Ishikawa (cell line): ENCODE results near the gene EDARADD.

Experiments
- EGR1 ChIP-seq: IDR thresholded peaks from 2 replicates; pipeline ENCODE4 v1.6.1; 2012
- TCF12 ChIP-seq: IDR thresholded peaks from 2 replicates; pipeline ENCODE4 v1.6.1; 2012; ENCODE audit warnings: low read depth
- TF ChIP-seq, protein P1 (sequence below): IDR thresholded peaks from 2 replicates; pipeline ENCODE4 v1.6.1; 2012

DNA sequence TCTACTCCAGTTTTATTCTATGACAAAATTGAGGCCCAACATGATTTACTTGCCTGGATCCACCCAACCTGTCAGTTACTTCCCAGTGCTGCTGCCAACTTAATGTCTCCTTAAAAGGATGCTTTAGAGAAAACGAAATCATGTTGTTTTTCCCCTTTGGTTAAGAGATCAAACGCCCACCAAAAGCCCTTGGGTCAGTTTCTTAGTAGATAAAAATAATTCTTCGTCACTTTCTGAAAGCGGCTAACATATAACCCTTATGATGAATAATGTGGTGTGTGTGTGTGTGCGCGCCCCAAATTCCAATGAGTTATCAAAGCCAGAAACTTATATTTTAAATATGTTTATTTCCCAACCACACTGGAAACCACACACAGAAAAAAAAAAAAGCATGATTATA is 77.0 kb downstream of the EDARADD start:
- no peak for TF ChIP-seq TCF12
- no peak for TF ChIP-seq EGR1
- TF ChIP-seq, protein P1, sequence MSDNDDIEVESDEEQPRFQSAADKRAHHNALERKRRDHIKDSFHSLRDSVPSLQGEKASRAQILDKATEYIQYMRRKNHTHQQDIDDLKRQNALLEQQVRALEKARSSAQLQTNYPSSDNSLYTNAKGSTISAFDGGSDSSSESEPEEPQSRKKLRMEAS: no peak
